ENCODE data around the gene RPS19BP1. TPM values are rescaled to one million over a fixed set of nuclear protein-coding genes. Genes with fewer than 3 reads are reported as not detected.

RPS19BP1 gene
- 47.8 and 51.4 TPM in 2 replicates for total RNA-seq

GRCh38 chr22:39532215-39533073 is at the start of gene RPS19BP1:
Gene RPS19BP1 (minus strand): TSS chr22:39532748. CDS start chr22:39532738, 10 bp downstream.

GRCh38 chr22:39570665-39571064 is 38.1 kb upstream of the RPS19BP1 start, which contains the start of gene CACNA1I:
Gene CACNA1I (plus strand): TSS chr22:39570753. CDS start chr22:39570753, 0 bp downstream.

GRCh38 chr22:39520226-39521105 is 12.1 kb downstream of the RPS19BP1 start, which contains the start of gene ATF4:
Gene ATF4 (plus strand): TSS chr22:39520562. CDS start chr22:39521446, 884 bp downstream.

GRCh38 chr22:39502109-39502788 is 30.3 kb downstream of the RPS19BP1 start, which contains the start of gene MIEF1:
Gene MIEF1 (plus strand): TSS chr22:39502290. CDS start chr22:39511295, 9,005 bp downstream.

Other genes with a start within 250 kb of the RPS19BP1 start
- gene RPL3, start 213.1 kb downstream of the RPS19BP1 start, total RNA-seq = 1,201 and 3,695 TPM in 2 replicates
- 2.3 and 16.4 TPM in 2 replicates for gene SYNGR1, start 182.8 kb downstream of the RPS19BP1 start, total RNA-seq
- gene TAB1, start 133.0 kb downstream of the RPS19BP1 start, total RNA-seq = 14.3 and 24.3 TPM in 2 replicates
- gene MGAT3, start 75.7 kb downstream of the RPS19BP1 start, total RNA-seq = 0.57 and 1.1 TPM in 2 replicates
- 40.2 and 42.2 TPM in 2 replicates for gene MIEF1, start 30.5 kb downstream of the RPS19BP1 start, total RNA-seq
- 202 and 1,291 TPM in 2 replicates for gene ATF4, start 12.2 kb downstream of the RPS19BP1 start, total RNA-seq
- under 0.01 TPM in 2 replicates for gene CACNA1I, start 38.0 kb upstream of the RPS19BP1 start, total RNA-seq